HUDEP-2 (cell line): ENCODE results near the gene MVK.

Experiments
- DNase-seq, 76 experiments: peaks; one replicate each; lab custom pipeline; 2025; ENCODE audit not compliant: unreplicated experiment in 76 of 76; lab: John Stamatoyannopoulos, UW

MVK gene

GRCh38 chr12:109563291-109564284, 10.0 kb upstream of the MVK start:
- DNase-seq = no peak

DNA sequence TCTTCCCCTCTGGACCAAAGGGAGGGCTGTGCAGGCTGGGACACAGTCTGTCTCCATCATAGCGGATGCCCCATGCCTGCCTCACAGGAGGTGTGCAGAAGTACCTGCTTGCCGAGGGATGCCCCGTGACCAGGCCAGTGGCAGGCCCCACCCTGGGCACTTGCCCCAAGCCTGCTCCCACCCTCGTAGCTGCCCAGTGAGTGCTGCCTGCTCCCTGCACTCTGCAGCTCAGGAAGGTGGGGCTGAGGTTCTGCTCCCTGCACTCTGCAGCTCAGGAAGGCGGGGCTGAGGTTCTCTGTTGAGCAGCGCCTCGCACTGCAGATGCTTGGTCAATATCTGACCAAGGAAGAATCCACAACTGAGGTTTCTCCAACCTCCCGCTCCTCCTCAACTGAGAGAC, 7.2 kb upstream of the MVK start:
- DNase-seq = no peak

- DNase-seq = no peak
Measured at GRCh38 chr12:109567296-109567695, 6.3 kb upstream of the MVK start.

DNA sequence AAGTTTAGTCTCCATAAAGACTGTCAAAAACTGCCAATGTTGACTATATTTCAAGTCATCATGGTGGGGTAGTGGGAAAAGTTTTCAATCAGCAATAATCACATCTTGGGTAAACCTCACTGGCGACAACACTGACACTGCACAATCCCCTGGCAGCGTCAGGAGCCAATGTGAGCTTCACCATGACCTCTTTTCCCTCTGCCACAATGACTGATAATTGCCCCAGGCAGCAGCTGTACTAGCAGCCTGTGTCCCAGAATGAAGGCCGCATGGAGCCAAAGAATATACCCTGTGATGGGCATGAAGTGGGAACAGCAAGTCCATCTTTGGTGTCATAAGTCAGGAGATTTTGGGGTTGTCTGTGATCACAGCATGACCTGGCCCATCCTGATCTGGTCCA, 5.6 kb upstream of the MVK start:
- DNase-seq = no peak

- no peak for DNase-seq
Measured at GRCh38 chr12:109568486-109568885, 5.1 kb upstream of the MVK start.

DNA sequence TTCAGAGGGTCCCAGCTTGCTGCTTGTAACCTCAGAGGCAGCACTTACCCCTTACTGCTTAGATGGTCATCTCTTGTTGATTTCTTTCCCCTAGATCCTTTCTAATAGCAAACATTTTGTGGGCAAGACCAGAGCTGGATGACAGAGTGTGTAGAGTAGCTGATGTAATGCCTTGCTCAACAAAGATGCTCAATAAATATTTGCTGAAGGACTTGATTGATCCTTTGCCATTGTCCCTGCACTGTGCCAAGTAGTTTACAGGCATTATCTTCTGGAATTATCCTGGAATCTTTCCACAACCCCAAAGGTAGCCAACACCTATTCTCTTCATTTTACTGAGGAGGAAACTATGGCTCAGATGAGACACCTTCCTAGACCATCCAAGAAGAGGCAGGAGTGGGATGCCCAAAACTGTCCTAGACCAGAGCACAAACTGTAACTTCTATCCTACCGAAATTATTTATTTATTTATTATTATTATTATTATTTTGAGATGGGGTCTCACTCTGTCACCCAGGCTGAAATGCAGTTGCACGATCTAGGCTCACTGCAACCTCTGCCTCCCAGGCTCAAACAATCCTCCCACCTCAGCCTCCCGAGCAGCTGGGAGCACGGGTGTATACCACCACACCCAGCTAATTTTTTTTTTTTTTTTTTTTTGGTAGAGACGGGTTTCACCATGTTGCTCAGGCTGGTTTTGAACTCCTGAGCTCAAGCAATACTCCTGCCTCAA, 1.7 kb upstream of the MVK start:
- DNase-seq = no peak

DNA sequence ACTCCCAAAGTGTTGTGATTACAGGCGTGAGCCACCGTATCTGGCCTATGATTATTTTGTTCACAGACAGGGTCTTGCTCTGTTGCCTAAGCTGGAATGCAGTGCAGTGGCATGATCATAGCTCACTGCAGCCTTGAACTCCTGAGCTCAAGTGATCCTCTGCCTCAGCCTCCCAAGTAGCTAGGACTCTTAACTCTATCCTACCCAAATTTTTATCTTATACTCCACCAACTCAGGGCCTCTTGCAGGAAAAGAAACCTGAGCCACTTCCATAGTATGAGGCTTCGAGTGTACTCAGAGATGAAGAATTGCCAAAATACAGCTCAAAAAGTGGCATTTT, 1.1 kb upstream of the MVK start:
- peak in 1 of 76 experiments; percentile 4 for DNase-seq

DNA sequence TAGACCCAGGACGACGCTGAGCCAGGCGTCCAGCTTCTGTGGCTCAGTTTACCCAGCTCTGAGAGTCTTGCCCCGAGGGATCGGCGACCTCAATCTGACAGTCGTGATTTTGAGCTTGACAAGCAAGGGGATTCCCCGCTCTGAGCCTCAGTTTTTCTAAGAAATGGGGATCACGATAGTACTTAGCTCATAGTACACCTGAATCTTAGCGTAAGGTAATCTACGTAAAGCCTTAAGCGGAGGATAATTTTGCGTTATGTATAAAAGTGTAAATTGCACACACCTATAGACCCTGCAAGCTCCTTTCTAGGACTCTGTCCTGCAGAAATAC, 285 bp downstream of the MVK start:
- peak in 1 of 76 experiments; percentile 56 for DNase-seq

- no peak for DNase-seq
Measured at GRCh38 chr12:109575683-109576082, 2.1 kb downstream of the MVK start.

GRCh38 chr12:109577311-109577710, 3.7 kb downstream of the MVK start:
- no peak for DNase-seq

DNA sequence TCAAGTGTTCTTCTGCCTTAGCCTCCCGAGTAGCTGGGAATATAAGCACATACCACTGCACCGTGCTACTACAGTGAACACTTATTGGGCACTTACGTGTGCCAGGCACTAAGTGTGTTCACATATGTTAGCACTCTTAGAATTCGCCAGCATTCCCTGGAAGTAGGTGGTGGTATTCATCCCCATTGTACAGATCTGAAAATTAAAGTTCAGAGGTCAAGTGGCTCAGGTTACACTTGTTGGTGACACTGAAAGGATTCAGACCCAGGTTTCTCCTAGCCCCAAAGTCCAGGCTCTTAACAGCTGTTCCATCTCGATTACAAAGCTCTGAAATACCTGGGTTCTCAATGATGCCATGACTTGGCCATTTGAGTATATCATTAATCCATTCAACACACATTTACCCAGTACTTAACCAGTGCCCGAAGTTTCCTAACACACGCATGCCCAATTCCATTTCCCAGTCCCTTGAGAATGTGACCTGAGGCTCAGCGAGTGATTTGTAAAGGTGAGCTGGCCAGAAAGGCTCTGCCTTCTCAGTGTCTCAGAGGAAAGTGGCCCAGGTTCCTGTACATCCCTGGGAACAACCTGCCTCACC, 4.8 kb downstream of the MVK start:
- no peak for DNase-seq

DNA sequence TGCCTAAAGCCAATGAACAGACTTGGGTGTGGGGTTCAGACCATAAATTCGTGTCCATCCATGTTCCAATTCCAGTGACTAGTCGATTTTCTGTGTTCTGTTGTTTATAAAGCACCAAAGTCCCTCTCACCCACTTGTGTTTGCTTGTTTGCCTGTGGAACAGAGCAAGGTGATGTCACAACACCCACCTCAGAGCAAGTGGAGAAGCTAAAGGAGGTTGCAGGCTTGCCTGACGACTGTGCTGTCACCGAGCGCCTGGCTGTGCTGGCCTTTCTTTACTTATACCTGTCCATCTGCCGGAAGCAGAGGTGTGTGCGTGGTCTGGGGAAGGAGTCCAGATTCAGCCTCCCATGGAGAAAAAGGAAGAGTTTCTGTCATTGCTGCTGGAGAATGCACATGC, 6.0 kb downstream of the MVK start:
- DNase-seq = no peak

GRCh38 chr12:109580272-109580671, 6.7 kb downstream of the MVK start:
- no peak for DNase-seq

DNA sequence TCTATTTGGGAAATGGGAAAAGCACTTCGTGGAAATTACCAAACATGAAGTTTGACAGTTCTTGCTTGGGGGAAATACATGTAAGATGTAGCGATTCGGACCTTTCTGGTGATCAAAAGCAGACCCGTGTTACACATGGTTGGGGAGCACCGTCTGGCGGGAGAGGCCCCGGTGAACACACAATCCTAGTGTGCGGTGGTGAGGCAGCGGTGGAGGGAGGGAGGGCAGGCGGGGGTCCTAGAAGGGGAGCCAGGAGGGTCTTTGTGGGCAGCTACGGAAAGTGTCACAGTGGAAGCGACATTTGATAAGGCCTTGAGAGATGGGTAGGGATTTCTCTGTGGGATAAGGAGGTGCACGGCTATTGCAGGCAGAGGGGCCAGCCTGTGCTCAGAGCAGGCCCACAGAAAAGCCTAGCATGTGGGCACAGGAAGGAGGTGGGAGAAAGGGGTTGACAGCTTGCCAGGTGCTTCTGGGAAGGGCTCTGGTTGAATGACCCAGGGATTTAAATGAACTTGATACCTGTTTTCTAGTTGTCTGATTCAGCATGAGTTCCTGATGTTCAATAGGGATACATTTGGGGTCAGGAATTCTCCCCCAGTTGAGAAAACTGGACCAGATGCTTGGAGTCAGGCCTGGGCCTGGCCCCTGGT, 7.2 kb downstream of the MVK start:
- no peak for DNase-seq

GRCh38 chr12:109581334-109581691, 7.7 kb downstream of the MVK start:
- no peak for DNase-seq

DNA sequence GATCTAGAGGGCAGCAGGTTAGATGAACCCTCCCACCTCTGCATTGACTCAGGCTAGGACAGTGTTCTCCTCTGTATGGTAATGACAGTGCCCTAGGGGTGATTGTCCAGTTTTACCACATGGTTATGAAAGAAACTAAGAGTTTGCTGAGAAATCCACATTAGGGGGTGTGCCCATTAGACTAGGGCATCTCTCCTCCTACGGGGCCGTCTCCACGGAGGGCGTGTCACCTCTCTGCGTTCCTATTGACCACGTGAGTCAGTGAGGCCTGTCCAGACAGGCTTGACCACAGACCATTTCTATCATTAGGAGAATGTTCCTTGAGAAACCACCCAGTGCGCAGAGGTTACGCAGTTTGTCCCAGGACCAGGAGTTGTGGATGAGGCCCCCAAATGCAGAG, 8.3 kb downstream of the MVK start:
- DNase-seq = no peak

DNA sequence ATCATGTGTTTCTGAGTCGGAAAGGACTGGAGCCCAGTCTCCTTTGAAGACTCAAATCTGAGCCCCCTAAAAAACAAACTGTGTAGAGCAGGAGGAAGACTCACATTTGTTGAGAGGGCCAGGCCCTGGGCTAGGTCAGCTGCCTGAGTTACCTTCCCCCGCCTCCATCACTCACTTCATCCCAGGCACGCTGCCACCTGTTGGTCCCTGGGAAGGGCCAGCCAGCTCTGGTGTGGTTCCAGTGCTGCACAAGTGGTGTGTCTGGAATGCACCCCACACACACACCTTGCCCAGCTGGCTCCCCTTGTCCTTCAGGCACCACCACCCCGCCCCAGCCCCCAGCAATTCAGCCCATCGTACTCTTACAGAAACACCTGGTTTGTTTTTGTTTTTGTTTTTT, 9.0 kb downstream of the MVK start:
- peak in 1 of 76 experiments; percentile 3 for DNase-seq

- DNase-seq = no peak
Measured at GRCh38 chr12:109583733-109584132, 10.1 kb downstream of the MVK start.

GRCh38 chr12:109586385-109587296, 13.0 kb downstream of the MVK start:
- no peak for DNase-seq

DNA sequence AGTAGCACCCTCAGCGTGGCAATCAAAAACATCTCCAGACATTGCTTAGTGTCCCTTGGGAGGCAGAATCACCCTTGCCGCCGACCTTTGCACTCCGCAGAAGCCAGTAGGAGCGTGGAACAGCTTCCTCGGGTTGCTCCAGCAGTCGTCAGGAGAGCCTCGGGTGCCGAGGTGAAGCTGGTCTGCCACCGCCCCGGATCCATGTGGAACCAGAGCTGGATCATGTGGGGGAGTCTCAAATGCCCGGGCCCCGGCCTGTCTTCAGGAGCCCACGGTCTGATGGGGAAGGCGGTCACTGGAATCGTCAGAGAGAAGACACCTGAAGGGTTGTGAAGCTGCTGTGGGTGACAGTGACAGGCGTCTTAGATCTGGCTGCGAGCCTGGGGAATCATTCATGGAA, 14.3 kb downstream of the MVK start:
- DNase-seq = no peak
